Fibroblast of pulmonary artery (primary cell): ENCODE measurements around the gene CTBP2.

ENCODE experiments used
- DNase-seq: peaks from one replicate; pipeline ENCODE4 v3.0.0-alpha.2; 2010; ENCODE audit warnings: low read depth
- H3K4me3 ChIP-seq: replicated peaks from 2 replicates; pipeline ENCODE4 v1.5.1; 2011; ENCODE audit warnings: low read depth, mild to moderate bottlenecking, control low read depth, low read length, moderate library complexity
- CTCF ChIP-seq: IDR thresholded peaks from 2 replicates; pipeline ENCODE4 v1.5.1; 2011; ENCODE audit warnings: mild to moderate bottlenecking, control low read depth, low read length, inconsistent platforms; ENCODE audit errors: missing control alignments

The CTBP2 gene

GRCh38 chr10:124997306-124997705 lies 163.1 kb downstream of the CTBP2 start:
- TF ChIP-seq CTCF = no peak
- no peak for DNase-seq
- H3K4me3 ChIP-seq = no peak overlapping the region

GRCh38 chr10:124996854-124997215 lies 163.5 kb downstream of the CTBP2 start:
- no peak for DNase-seq
- no peak overlapping the region for H3K4me3 ChIP-seq

GRCh38 chr10:124996127-124996853 lies 164.1 kb downstream of the CTBP2 start:
- DNase-seq = no peak
- H3K4me3 ChIP-seq = no peak overlapping the region

More at GRCh38 chr10:124996854-124997215, 163.5 kb downstream of the CTBP2 start:
- TF ChIP-seq CTCF = no peak

GRCh38 chr10:124995605-124996004 lies 164.8 kb downstream of the CTBP2 start:
- H3K4me3 ChIP-seq = no peak overlapping the region
- no peak for TF ChIP-seq CTCF
- no peak for DNase-seq

More at GRCh38 chr10:124996127-124996853, 164.1 kb downstream of the CTBP2 start:
- no peak for TF ChIP-seq CTCF

GRCh38 chr10:124994573-124995473 lies 165.5 kb downstream of the CTBP2 start:
- no peak for TF ChIP-seq CTCF
- DNase-seq = no peak
- H3K4me3 ChIP-seq = no peak overlapping the region

GRCh38 chr10:124993736-124994451 lies 166.5 kb downstream of the CTBP2 start:
- no peak for DNase-seq
- TF ChIP-seq CTCF = no peak
- no peak overlapping the region for H3K4me3 ChIP-seq
